ENCODE measurements around the gene MALL. TPM values are rescaled to one million over a fixed set of nuclear protein-coding genes. Genes with fewer than 3 reads are reported as not detected.

The MALL gene
- total RNA-seq, 6 experiments from 2014 or later = 23.7 to 40.9 (median 28.5) TPM

DNA sequence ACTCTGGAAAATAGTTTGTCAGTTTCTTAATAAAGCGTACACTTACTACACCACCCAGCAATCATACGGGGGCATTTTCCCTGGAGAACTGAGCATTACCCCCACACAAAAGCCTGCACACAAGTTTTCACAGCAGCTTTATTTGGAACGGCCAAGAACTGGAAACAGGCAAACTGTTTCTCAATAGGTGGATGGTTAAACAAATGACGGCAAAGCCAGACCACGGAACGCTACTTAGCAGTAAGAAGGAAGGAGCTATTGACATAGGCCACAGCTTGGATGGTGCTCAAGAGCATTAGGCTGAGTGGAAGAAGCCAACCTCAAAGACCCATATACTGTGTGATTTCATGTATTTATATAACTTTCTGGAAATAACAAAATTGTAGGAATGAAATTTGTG, 9.0 kb downstream of the MALL start:
- H3K9me3 Mint-ChIP-seq = peaks cover 11% of the 10 kb centered on the region; the same call in 1 of the 2 replicates
- H3K27ac Mint-ChIP-seq = peak overlapping the region; percentile 93
- H3K27me3 Mint-ChIP-seq (ENCODE audit: insufficient read depth) = no peaks in the 10 kb centered on the region
- peaks cover 30% of the 10 kb centered on the region for H3K36me3 Mint-ChIP-seq (ENCODE audit: low read depth)
- TF ChIP-seq, protein P1, sequence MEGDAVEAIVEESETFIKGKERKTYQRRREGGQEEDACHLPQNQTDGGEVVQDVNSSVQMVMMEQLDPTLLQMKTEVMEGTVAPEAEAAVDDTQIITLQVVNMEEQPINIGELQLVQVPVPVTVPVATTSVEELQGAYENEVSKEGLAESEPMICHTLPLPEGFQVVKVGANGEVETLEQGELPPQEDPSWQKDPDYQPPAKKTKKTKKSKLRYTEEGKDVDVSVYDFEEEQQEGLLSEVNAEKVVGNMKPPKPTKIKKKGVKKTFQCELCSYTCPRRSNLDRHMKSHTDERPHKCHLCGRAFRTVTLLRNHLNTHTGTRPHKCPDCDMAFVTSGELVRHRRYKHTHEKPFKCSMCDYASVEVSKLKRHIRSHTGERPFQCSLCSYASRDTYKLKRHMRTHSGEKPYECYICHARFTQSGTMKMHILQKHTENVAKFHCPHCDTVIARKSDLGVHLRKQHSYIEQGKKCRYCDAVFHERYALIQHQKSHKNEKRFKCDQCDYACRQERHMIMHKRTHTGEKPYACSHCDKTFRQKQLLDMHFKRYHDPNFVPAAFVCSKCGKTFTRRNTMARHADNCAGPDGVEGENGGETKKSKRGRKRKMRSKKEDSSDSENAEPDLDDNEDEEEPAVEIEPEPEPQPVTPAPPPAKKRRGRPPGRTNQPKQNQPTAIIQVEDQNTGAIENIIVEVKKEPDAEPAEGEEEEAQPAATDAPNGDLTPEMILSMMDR (IDR thresholded peaks at IDR 0.05) = no peak
- peaks cover 71% of the 10 kb centered on the region for H3K4me1 Mint-ChIP-seq (ENCODE audit: low read depth)
- no peak for DNase-seq
- H3K4me3 Mint-ChIP-seq = no peak overlapping the region

DNA sequence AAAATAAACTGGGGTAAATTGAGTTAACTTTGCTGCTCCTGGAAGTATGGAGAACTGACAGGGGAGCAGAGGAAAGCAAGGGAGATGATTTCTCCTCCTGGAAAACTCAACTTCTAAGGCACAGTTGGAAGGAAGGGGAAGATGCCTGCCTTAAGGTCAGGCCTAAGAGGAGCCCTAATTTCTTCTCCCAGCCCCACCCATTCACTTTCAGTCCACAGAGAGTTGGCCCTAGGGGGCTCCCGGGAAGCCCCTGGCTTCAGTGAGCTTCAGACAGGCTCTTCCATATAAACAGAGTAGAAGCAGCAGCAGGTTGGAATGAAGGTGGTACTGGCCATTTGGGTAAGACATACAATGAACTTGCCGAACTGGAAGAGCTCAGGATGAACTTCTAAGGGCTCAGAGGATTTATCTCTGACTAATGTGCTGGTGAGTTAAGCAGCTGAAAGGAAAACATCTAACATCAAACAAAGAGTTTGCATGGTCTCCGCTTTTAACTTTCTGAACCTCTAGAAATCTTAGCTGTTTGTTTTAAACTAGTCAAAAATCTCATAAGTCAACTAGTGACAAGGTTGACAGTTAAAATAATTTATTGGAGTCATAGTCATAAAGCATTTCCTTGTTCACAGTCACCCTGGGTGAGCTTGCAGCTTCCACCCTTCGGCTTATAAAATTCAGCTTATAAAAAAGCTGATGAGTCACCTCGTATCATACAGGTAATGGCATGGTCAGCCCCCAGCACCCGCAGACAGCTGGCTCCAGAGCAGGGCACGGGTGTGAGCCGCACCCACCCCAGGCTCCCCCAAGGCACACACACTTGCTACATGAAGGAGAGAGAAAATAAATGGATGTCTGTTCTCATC, 9.8 kb downstream of the MALL start:
- peak overlapping the region; percentile 93 for H3K27ac Mint-ChIP-seq
- TF ChIP-seq, protein P1 (IDR thresholded peaks at IDR 0.05) = no peak
- peaks cover 11% of the 10 kb centered on the region; the same call in 1 of the 2 replicates for H3K9me3 Mint-ChIP-seq
- DNase-seq = peak; percentile 71
- H3K27me3 Mint-ChIP-seq (ENCODE audit: insufficient read depth) = no peaks in the 10 kb centered on the region
- H3K4me1 Mint-ChIP-seq (ENCODE audit: low read depth) = peaks cover 79% of the 10 kb centered on the region
- H3K4me3 Mint-ChIP-seq = peak overlapping the region; percentile 49
- peaks cover 22% of the 10 kb centered on the region for H3K36me3 Mint-ChIP-seq (ENCODE audit: low read depth)

DNA sequence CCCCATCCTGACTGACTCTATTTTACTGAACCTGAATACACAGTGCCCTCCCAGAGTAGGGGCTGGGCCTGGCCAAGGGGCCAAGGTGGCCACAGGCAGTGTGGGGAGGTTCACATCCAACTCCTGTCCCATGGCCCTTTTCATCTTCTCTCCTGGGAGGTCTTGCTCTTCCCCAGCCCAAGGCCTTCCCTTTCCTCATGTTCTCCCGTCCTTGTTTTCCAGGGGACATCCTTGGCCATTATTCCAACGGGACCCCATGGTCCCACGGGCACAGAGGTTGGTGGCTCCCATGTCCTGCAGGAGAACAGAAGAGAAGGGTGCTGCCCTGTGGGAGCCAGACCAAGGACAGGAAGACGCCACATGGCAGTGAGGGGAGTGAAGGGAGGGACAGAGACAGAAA, 10.4 kb downstream of the MALL start:
- peaks cover 16% of the 10 kb centered on the region for H3K36me3 Mint-ChIP-seq (ENCODE audit: low read depth)
- peaks cover 86% of the 10 kb centered on the region for H3K4me1 Mint-ChIP-seq (ENCODE audit: low read depth)
- peak overlapping the region; percentile 93 for H3K27ac Mint-ChIP-seq
- H3K4me3 Mint-ChIP-seq = peak overlapping the region; percentile 49
- H3K27me3 Mint-ChIP-seq (ENCODE audit: insufficient read depth) = no peaks in the 10 kb centered on the region
- DNase-seq = no peak
- peaks cover 4% of the 10 kb centered on the region; the same call in 1 of the 2 replicates for H3K9me3 Mint-ChIP-seq
- TF ChIP-seq, protein P1 (IDR thresholded peaks at IDR 0.05) = no peak

DNA sequence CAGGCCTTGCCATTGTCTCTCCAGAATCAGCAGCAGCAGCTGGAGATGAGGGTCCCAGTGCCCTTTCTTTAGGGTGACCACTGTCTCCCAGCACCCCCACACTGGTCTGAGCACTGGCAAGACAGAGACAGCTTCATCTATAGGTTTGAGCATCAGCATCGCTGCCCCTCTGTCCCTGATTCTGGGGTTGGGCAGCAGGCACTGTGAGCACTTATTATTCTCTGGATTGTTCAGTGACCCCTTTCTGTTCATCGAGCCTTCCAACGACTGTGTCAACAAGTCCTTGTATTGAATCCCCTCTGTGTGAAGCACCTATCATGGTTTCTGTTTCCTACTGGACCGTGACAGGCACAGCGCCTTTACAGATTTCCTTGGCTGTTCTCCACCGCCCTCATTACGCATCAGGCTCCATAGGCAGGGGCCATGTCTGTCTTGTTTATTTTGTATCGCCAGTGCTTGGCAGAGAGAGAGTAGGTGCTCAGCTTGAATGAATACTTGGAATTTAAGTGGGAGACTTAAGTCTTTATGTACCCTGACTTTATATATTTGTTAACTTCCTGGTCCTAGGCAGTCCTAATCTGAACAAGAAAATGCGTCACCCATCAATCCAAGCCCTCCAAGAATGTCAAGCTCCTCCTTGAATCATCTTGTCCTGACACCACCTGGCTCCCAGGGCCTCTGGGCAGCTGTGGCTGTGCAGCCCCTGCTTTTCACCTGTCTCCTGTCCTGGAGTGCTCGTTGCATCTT, 11.4 kb downstream of the MALL start:
- Mint-ChIP-seq H3K4me3 (no peak overlapping the region), H3K27me3 (ENCODE audit: insufficient read depth) (no peaks in the 10 kb centered on the region; the same call in 1 of the 2 replicates), H3K4me1 (ENCODE audit: low read depth) (peaks cover 94% of the 10 kb centered on the region), H3K9me3 (no peaks in the 10 kb centered on the region), H3K36me3 (ENCODE audit: low read depth) (peaks cover 11% of the 10 kb centered on the region), H3K27ac (peak overlapping the region; percentile 93)
- TF ChIP-seq, protein P1 (IDR thresholded peaks at IDR 0.05) = no peak
- DNase-seq = no peak

DNA sequence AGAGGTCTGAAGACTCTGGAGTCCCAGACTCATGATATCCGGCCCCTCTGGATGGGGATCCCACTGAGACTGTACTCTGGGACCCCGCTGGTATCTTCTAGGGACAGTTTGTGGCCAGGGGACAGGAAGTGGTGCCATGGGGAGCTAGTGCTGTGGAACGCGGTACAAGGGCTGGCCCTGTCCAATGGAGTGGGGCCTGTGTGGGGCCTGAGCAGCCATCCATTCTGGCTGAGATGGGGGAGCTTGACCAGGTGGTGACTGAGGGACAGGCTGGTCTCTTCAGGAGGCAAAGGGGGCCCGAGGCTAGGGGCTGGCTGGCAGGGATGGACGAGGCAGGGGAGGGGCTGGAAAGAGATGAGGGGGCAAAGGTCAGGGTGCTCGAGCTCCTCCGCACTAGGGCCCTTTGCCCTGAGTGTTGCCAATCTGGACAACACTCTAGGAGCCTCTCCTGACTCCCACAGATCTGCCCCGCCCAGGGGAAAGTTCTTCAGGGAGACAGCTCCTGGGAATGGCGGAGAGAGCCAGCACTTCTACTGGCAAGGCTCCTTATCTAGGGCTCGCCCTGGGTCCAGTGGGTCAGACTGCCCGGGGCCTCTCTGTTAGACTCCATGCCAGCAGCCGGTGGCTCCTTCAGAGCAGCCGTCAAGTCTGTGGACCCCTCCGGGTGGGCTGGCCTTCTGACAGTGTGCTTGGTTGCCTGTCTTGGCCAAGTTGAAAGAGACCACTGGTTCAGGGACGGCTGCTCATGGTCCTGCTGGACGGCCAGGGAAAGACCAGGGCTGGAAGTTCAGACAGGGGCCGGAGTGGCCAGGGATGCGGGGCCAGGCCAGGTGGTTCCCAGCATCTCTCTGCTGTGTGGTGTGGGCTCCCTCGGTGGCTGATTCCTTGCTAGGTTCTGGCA, 12.3 kb downstream of the MALL start:
- TF ChIP-seq, protein P1 (IDR thresholded peaks at IDR 0.05) = no peak
- H3K4me1 Mint-ChIP-seq (ENCODE audit: low read depth) = peaks cover 86% of the 10 kb centered on the region
- no peak for DNase-seq
- H3K27ac Mint-ChIP-seq = peak overlapping the region; percentile 98
- no peak overlapping the region for H3K4me3 Mint-ChIP-seq
- H3K27me3 Mint-ChIP-seq (ENCODE audit: insufficient read depth) = no peaks in the 10 kb centered on the region; the same call in none of the 2 replicates
- no peaks in the 10 kb centered on the region for H3K9me3 Mint-ChIP-seq
- H3K36me3 Mint-ChIP-seq (ENCODE audit: low read depth) = peaks cover 12% of the 10 kb centered on the region
